K562 (cell line): ENCODE data around the gene POLD2. TPM values are rescaled to one million over a fixed set of nuclear protein-coding genes. Genes with fewer than 3 reads are reported as not detected.

ENCODE experiments used
- ATAC-seq: fragments of 200-7000 bp; cut with Tn5 transposase; 3 replicates; pipeline ENCODE4 v1.9.1; 2020; ENCODE audit warnings: moderate library complexity
- BruUV-seq: library from RNA; stranded (reverse); fragments of 400-500 nt; replicated peaks from 2 replicates; lab custom pipeline; 2021; lab: Mats Ljungman, UMichigan
- CTCF ChIA-PET: fragments of 300-600 bp; formaldehyde crosslinking; extraction: SDS; loops from one replicate; lab custom pipeline; 2021; ENCODE audit warnings: low intra/inter-chr PET ratio; lab: Yijun Ruan, JAX
- POLR2A ChIA-PET: fragments of 300-600, 350-650 bp; sonication (Branson Sonifier 250); formaldehyde crosslinking; extraction: SDS; loops from one replicate; lab custom pipeline; 2021; ENCODE audit warnings: antibody characterized with exemption, inconsistent platforms; lab: Yijun Ruan, JAX
- DNase-seq, 4 experiments: peaks; one replicate each; pipeline versions ENCODE4 v3.0.0 to v3.0.0-alpha.2; 2011 to 2018; ENCODE audit warnings: low spot score in 3 of 4, mixed read lengths in 3 of 4; ENCODE audit errors: extremely low read depth in 1 of 4
- FAIRE-seq: peaks from 2 replicates; lab custom pipeline; 2011; peaks lifted over from hg19 to GRCh38; lab: Jason Lieb, UNC
- H2AFZ ChIP-seq: 2 replicates; pipeline ENCODE4 v1.6.0; 2011; ENCODE audit warnings: low read depth, low read length, control low read depth, inconsistent platforms
- H3K27ac ChIP-seq: fragments of 200-600 bp; 3 replicates; pipeline ENCODE4 v1.8.0; 2011; ENCODE audit warnings: low read depth, mild to moderate bottlenecking, control low read depth, inconsistent platforms, low read length, moderate library complexity, mixed read lengths; ENCODE audit errors: extremely low read depth
- H3K27me3 ChIP-seq, 2 experiments: fragments of 300-600 bp in 1 of 2; 2 replicates in 1 of 2; 3 replicates in 1 of 2; pipeline versions ENCODE4 v1.6.0 to v1.8.0; 2011; ENCODE audit warnings: inconsistent platforms in 2 of 2, low read length in 2 of 2, mild to moderate bottlenecking in 1 of 2, mixed read lengths in 1 of 2, moderate library complexity in 1 of 2; ENCODE audit not compliant: control insufficient read depth in 2 of 2, insufficient read depth in 2 of 2
- H3K36me3 ChIP-seq: fragments of 300-600 bp; 3 replicates; pipeline ENCODE4 v1.8.0; 2011; ENCODE audit warnings: mild to moderate bottlenecking, low read length, inconsistent platforms; ENCODE audit not compliant: control insufficient read depth, insufficient read depth
- H3K4me1 ChIP-seq, 2 experiments: fragments of 200-600 bp in 1 of 2; replicated peaks in 1 of 2; 2 replicates in 1 of 2; 3 replicates in 1 of 2; pipeline versions ENCODE4 v1.5.1 to v1.8.0; 2011; ENCODE audit warnings: inconsistent platforms in 2 of 2, low read length in 2 of 2, mild to moderate bottlenecking in 1 of 2, mixed read lengths in 1 of 2, moderate library complexity in 1 of 2; ENCODE audit not compliant: control insufficient read depth in 2 of 2, insufficient read depth in 2 of 2
- H3K4me2 ChIP-seq: 2 replicates; pipeline ENCODE4 v1.6.1; 2011; ENCODE audit warnings: low read length, control low read depth, inconsistent platforms, mixed read lengths; ENCODE audit not compliant: insufficient read depth
- H3K4me3 ChIP-seq: fragments of 200-600 bp; sonication (generic), shearing (Covaris generic); 2 replicates; pipeline ENCODE4 v1.5.1; 2016; ENCODE audit warnings: control low read depth, inconsistent platforms
- H3K79me2 ChIP-seq: fragments of 200-600 bp; 3 replicates; pipeline ENCODE4 v1.8.0; 2011; ENCODE audit warnings: low read length, inconsistent platforms; ENCODE audit not compliant: control insufficient read depth, insufficient read depth
- H3K9ac ChIP-seq, 2 experiments: 2 replicates each; pipeline versions ENCODE4 v1.6.0 to v1.6.1; 2011; ENCODE audit warnings: low read depth in 2 of 2, low read length in 2 of 2, control low read depth in 1 of 2, inconsistent platforms in 1 of 2, mild to moderate bottlenecking in 1 of 2, mixed read lengths in 1 of 2; ENCODE audit not compliant: insufficient read depth in 1 of 2
- H3K9me1 ChIP-seq: one replicate; pipeline ENCODE4 v1.6.0; 2011; ENCODE audit warnings: inconsistent platforms, mild to moderate bottlenecking, low read length, moderate library complexity; ENCODE audit not compliant: control insufficient read depth, insufficient read depth
- H3K9me3 ChIP-seq: replicated peaks from 2 replicates; pipeline ENCODE4 v1.5.1; 2011; ENCODE audit warnings: low read depth, low read length, inconsistent platforms; ENCODE audit not compliant: control insufficient read depth, insufficient read depth
- H4K20me1 ChIP-seq: replicated peaks from 2 replicates; pipeline ENCODE4 v1.6.1; 2011; ENCODE audit warnings: low read length, inconsistent platforms, mixed read lengths; ENCODE audit not compliant: control insufficient read depth, insufficient read depth
- BDP1 ChIP-seq: IDR thresholded peaks from 3 replicates; pipeline ENCODE4 v1.6.1; 2011; ENCODE audit not compliant: insufficient read length, insufficient read depth
- BMI1 ChIP-seq: fragments of 150-350 bp; IDR thresholded peaks from 2 replicates; pipeline ENCODE4 v1.6.1; 2014; ENCODE audit warnings: low read length
- HMG20B ChIP-seq: fragments of 250-450 bp; sonication (Bioruptor Pico); IDR thresholded peaks from 2 replicates; pipeline ENCODE4 v1.5.0; 2021; ENCODE audit warnings: mild to moderate bottlenecking
- POLR2G ChIP-seq: fragments of 200-400 bp; formaldehyde crosslinking; IDR thresholded peaks from 2 replicates; pipeline ENCODE4 v1.6.1; 2017; ENCODE audit warnings: low read depth, mild to moderate bottlenecking, antibody characterized with exemption, low read length, moderate library complexity
- PRPF4 ChIP-seq: fragments of 200-400 bp; formaldehyde crosslinking; IDR thresholded peaks from one replicate; pipeline ENCODE4 v1.6.1; 2017; ENCODE audit warnings: low read length, low read depth, mild to moderate bottlenecking; ENCODE audit not compliant: insufficient read depth, poor library complexity, severe bottlenecking
- RBFOX2 ChIP-seq: fragments of 200-400 bp; formaldehyde crosslinking; IDR thresholded peaks from 2 replicates; pipeline ENCODE4 v1.6.1; 2017; ENCODE audit warnings: low read depth, mild to moderate bottlenecking, low read length, moderate library complexity
- SRSF3 ChIP-seq: fragments of 200-400 bp; formaldehyde crosslinking; IDR thresholded peaks from 2 replicates; pipeline ENCODE4 v1.6.1; 2016; ENCODE audit warnings: mild to moderate bottlenecking, low read length, moderate library complexity; ENCODE audit not compliant: insufficient read depth
- YY1 ChIP-seq, 3 experiments: IDR thresholded peaks; 2 replicates each; pipeline ENCODE4 v1.6.1; 2011; ENCODE audit warnings: low read length in 2 of 3, mild to moderate bottlenecking in 2 of 3, moderate library complexity in 2 of 3, borderline replicate concordance in 1 of 3, control low read depth in 1 of 3, low read depth in 1 of 3; ENCODE audit not compliant: insufficient read depth in 3 of 3, insufficient replicate concordance in 2 of 3, control insufficient read depth in 1 of 3, insufficient read length in 1 of 3; ENCODE audit errors: extremely low read depth in 1 of 3
- ZKSCAN1 ChIP-seq: fragments of 150-350 bp; IDR thresholded peaks from 2 replicates; pipeline ENCODE4 v1.6.1; 2016; ENCODE audit warnings: low read depth, low read length
- WGBS: fragments of 100-300 bp; shearing (Covaris generic); methylation state at CpG from one replicate; pipeline ENCODE4 v1.1.6; 2016; ENCODE audit warnings: low coverage, mixed read lengths; ENCODE audit not compliant: insufficient coverage; ENCODE audit errors: missing lambda C conversion rate; 5-methylcytosine and 5-hydroxymethylcytosine counted together
- in situ Hi-C: fragments of 300-500 bp; cut with MboI; formaldehyde crosslinking; loops from 4 replicates; pipeline ENCODE4 v1.15.0; 2018; ENCODE audit warnings: inconsistent platforms, mixed read lengths
- intact Hi-C: fragments of 100-400 bp; cut with micrococcal nuclease; formaldehyde crosslinking; loops from 2 replicates; pipeline ENCODE4 v1.14.2; 2022
- polyA plus RNA-seq, 8 experiments: library from polyadenylated mRNA; depleted of rRNA in 4 of 8; stranded (reverse) in 5 of 8; unstranded in 3 of 8; fragments of >200 nt; fragmentation: Nextera tagmentation in 2 of 8; fragmentation: Illumina TruSeq in 1 of 8; extraction: Ambion mirVana in 2 of 8; extraction: Trizol in 1 of 8; gene quantifications; 2 replicates each; pipeline versions ENCODE4 v1.2.1 to v1.2.3, GENCODE V29; 2011 to 2014; ENCODE audit warnings: inconsistent platforms in 1 of 8, missing spikeins in 1 of 8
- total RNA-seq, 7 experiments: library from RNA; depleted of rRNA in 6 of 7; stranded (reverse); fragments of >200 nt in 6 of 7; fragmentation: Illumina TruSeq in 2 of 7; extraction: Trizol in 2 of 7; gene quantifications; 2 replicates each; pipeline versions ENCODE4 v1.2.1 to v1.2.3, GENCODE V29; 2011 to 2021; ENCODE audit warnings: low replicate concordance in 1 of 7

POLD2 gene
- total and polyA plus RNA-seq, 9 of the 15 experiments (the other 6 are each of a cell fraction or from before 2014, with no cell fraction given), result 29.7 to 259 (median 225) TPM

- TF ChIP-seq PRPF4 (no peak), BMI1 (no peak), BDP1 (no peak), ZKSCAN1 (no peak)
Observed at GRCh38 chr7:44119829-44120380, 3.4 kb downstream of the POLD2 start (continued).

DNA sequence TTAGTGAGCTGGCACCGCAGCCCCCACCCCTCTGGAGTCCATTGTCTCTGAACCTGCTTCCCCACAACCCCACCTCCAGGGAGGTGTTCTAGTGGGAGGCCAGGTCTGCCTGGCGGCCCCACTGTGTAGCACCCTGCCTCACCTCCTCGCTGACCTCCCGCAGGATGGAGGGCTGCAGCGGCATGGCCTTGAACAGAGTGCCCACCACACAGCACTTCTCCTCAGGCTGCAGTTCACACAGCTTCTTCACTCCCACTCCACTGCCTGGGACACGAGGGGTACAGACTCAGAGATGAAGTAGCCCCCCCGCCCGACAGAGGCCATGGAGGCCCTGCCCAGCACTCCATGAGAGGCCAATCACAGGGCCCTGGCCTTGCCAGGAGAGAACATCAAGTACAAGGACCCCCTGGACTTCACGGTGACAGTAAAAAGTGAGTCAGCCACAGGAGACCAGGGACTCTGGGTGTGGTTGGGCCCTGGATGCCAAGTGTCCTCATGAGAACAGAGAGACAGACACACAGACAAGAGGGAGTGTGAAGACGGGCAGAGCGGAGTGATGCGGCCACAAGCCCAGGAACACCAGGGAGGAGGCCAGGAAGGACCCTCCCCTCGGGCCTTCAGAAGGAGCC is 5.4 kb downstream of the POLD2 start:
- Histone ChIP-seq H3K4me2 (no peak overlapping the region), H3K27ac (no peak overlapping the region), H3K9me3 (no peaks in the 10 kb centered on the region), H3K9me1 (peaks cover 11% of the 10 kb centered on the region), H3K9ac (no peak overlapping the region; a peak in 1 of 4 replicates), H3K36me3 (peaks cover 82% of the 10 kb centered on the region), H3K79me2 (peaks cover 39% of the 10 kb centered on the region), H3K27me3 (no peaks in the 10 kb centered on the region), H3K4me3 (no peak overlapping the region), H3K4me1 (peaks cover 17 to 32% of the 10 kb centered on the region in 2 experiments), H4K20me1 (peaks cover 24% of the 10 kb centered on the region), H2AFZ (no peak overlapping the region)
- ChIA-PET POLR2A (interaction anchor here (0.6 kb wide), 1 partner anchor 58 kb away, joined by 4 read pairs; no protein-coding TSS in a partner anchor), CTCF (no interaction called here)
- ATAC-seq (no peak), FAIRE-seq (no peak), DNase-seq (no peak)
- intact Hi-C loops, result no loop called here
- TF ChIP-seq POLR2G (0 out of 2 replicates have a peak, but pooled peaks have one; percentile 33), YY1 (IDR thresholded peaks at IDR 0.05; ENCODE audit: borderline replicate concordance in 1 of 3, control insufficient read depth in 1 of 3, extremely low read depth in 1 of 3, insufficient read depth in 3 of 3, insufficient read length in 1 of 3, insufficient replicate concordance in 2 of 3, low read depth in 1 of 3, low read length in 2 of 3) (no peak), SRSF3 (no peak), HMG20B (CRISPR knock-in tag) (no peak), RBFOX2 (peak; percentile 47)
- WGBS, result 90% methylated on average over 13 of the region's 13 CpGs
- in situ Hi-C loops, result no loop called here
- BruUV-seq, result no TSS peak
